K562 (cell line): ENCODE measurements around the gene SDK1. TPM values are rescaled to one million over a fixed set of nuclear protein-coding genes. Genes with fewer than 3 reads are reported as not detected.

Experiments used
- ATAC-seq: fragments of 200-7000 bp; cut with Tn5 transposase; 3 replicates; pipeline ENCODE4 v1.9.1; 2020; ENCODE audit warnings: moderate library complexity
- BruUV-seq: library from RNA; stranded (reverse); fragments of 400-500 nt; replicated peaks from 2 replicates; lab custom pipeline; 2021; lab: Mats Ljungman, UMichigan
- CTCF ChIA-PET: fragments of 300-600 bp; formaldehyde crosslinking; extraction: SDS; loops from one replicate; lab custom pipeline; 2021; ENCODE audit warnings: low intra/inter-chr PET ratio; lab: Yijun Ruan, JAX
- POLR2A ChIA-PET: fragments of 300-600, 350-650 bp; sonication (Branson Sonifier 250); formaldehyde crosslinking; extraction: SDS; loops from one replicate; lab custom pipeline; 2021; ENCODE audit warnings: antibody characterized with exemption, inconsistent platforms; lab: Yijun Ruan, JAX
- DNase-seq, 4 experiments: peaks; one replicate each; pipeline versions ENCODE4 v3.0.0 to v3.0.0-alpha.2; 2011 to 2018; ENCODE audit warnings: low spot score in 3 of 4, mixed read lengths in 3 of 4; ENCODE audit errors: extremely low read depth in 1 of 4
- FAIRE-seq: peaks from 2 replicates; lab custom pipeline; 2011; peaks lifted over from hg19 to GRCh38; lab: Jason Lieb, UNC
- H2AFZ ChIP-seq: 2 replicates; pipeline ENCODE4 v1.6.0; 2011; ENCODE audit warnings: low read depth, low read length, control low read depth, inconsistent platforms
- H3K27ac ChIP-seq: fragments of 200-600 bp; 3 replicates; pipeline ENCODE4 v1.8.0; 2011; ENCODE audit warnings: low read depth, mild to moderate bottlenecking, control low read depth, inconsistent platforms, low read length, moderate library complexity, mixed read lengths; ENCODE audit errors: extremely low read depth
- H3K27me3 ChIP-seq, 2 experiments: fragments of 300-600 bp in 1 of 2; 2 replicates in 1 of 2; 3 replicates in 1 of 2; pipeline versions ENCODE4 v1.6.0 to v1.8.0; 2011; ENCODE audit warnings: inconsistent platforms in 2 of 2, low read length in 2 of 2, mild to moderate bottlenecking in 1 of 2, mixed read lengths in 1 of 2, moderate library complexity in 1 of 2; ENCODE audit not compliant: control insufficient read depth in 2 of 2, insufficient read depth in 2 of 2
- H3K36me3 ChIP-seq: fragments of 300-600 bp; 3 replicates; pipeline ENCODE4 v1.8.0; 2011; ENCODE audit warnings: mild to moderate bottlenecking, low read length, inconsistent platforms; ENCODE audit not compliant: control insufficient read depth, insufficient read depth
- H3K4me1 ChIP-seq, 2 experiments: fragments of 200-600 bp in 1 of 2; replicated peaks in 1 of 2; 2 replicates in 1 of 2; 3 replicates in 1 of 2; pipeline versions ENCODE4 v1.5.1 to v1.8.0; 2011; ENCODE audit warnings: inconsistent platforms in 2 of 2, low read length in 2 of 2, mild to moderate bottlenecking in 1 of 2, mixed read lengths in 1 of 2, moderate library complexity in 1 of 2; ENCODE audit not compliant: control insufficient read depth in 2 of 2, insufficient read depth in 2 of 2
- H3K4me2 ChIP-seq: 2 replicates; pipeline ENCODE4 v1.6.1; 2011; ENCODE audit warnings: low read length, control low read depth, inconsistent platforms, mixed read lengths; ENCODE audit not compliant: insufficient read depth
- H3K4me3 ChIP-seq: fragments of 200-600 bp; sonication (generic), shearing (Covaris generic); 2 replicates; pipeline ENCODE4 v1.5.1; 2016; ENCODE audit warnings: control low read depth, inconsistent platforms
- H3K79me2 ChIP-seq: fragments of 200-600 bp; 3 replicates; pipeline ENCODE4 v1.8.0; 2011; ENCODE audit warnings: low read length, inconsistent platforms; ENCODE audit not compliant: control insufficient read depth, insufficient read depth
- H3K9ac ChIP-seq, 2 experiments: 2 replicates each; pipeline versions ENCODE4 v1.6.0 to v1.6.1; 2011; ENCODE audit warnings: low read depth in 2 of 2, low read length in 2 of 2, control low read depth in 1 of 2, inconsistent platforms in 1 of 2, mild to moderate bottlenecking in 1 of 2, mixed read lengths in 1 of 2; ENCODE audit not compliant: insufficient read depth in 1 of 2
- H3K9me1 ChIP-seq: one replicate; pipeline ENCODE4 v1.6.0; 2011; ENCODE audit warnings: inconsistent platforms, mild to moderate bottlenecking, low read length, moderate library complexity; ENCODE audit not compliant: control insufficient read depth, insufficient read depth
- H3K9me3 ChIP-seq: replicated peaks from 2 replicates; pipeline ENCODE4 v1.5.1; 2011; ENCODE audit warnings: low read depth, low read length, inconsistent platforms; ENCODE audit not compliant: control insufficient read depth, insufficient read depth
- H4K20me1 ChIP-seq: replicated peaks from 2 replicates; pipeline ENCODE4 v1.6.1; 2011; ENCODE audit warnings: low read length, inconsistent platforms, mixed read lengths; ENCODE audit not compliant: control insufficient read depth, insufficient read depth
- FOXJ2 ChIP-seq: fragments of 200-800 bp; sonication (Bioruptor generic); IDR thresholded peaks from 2 replicates; pipeline ENCODE4 v1.6.1; 2016; ENCODE audit warnings: missing genetic modification characterization, missing compliant biosample characterization
- RREB1 ChIP-seq: fragments of 250-450 bp; sonication (Bioruptor Pico); IDR thresholded peaks from 2 replicates; pipeline ENCODE4 v1.4.0; 2020
- STAT6 ChIP-seq: sonication (generic); formaldehyde crosslinking; IDR thresholded peaks from 2 replicates; pipeline ENCODE4 v1.8.1; 2023; ENCODE audit warnings: mild to moderate bottlenecking, missing genetic modification reagents
- ZNF507 ChIP-seq: conservative IDR thresholded peaks from 2 replicates; pipeline ENCODE4 v1.6.1; 2017; ENCODE audit warnings: missing genetic modification characterization, missing compliant biosample characterization
- WGBS: fragments of 100-300 bp; shearing (Covaris generic); methylation state at CpG from one replicate; pipeline ENCODE4 v1.1.6; 2016; ENCODE audit warnings: low coverage, mixed read lengths; ENCODE audit not compliant: insufficient coverage; ENCODE audit errors: missing lambda C conversion rate; 5-methylcytosine and 5-hydroxymethylcytosine counted together
- in situ Hi-C: fragments of 300-500 bp; cut with MboI; formaldehyde crosslinking; loops from 4 replicates; pipeline ENCODE4 v1.15.0; 2018; ENCODE audit warnings: inconsistent platforms, mixed read lengths
- intact Hi-C: fragments of 100-400 bp; cut with micrococcal nuclease; formaldehyde crosslinking; loops from 2 replicates; pipeline ENCODE4 v1.14.2; 2022
- polyA plus RNA-seq, 8 experiments: library from polyadenylated mRNA; depleted of rRNA in 4 of 8; stranded (reverse) in 5 of 8; unstranded in 3 of 8; fragments of >200 nt; fragmentation: Nextera tagmentation in 2 of 8; fragmentation: Illumina TruSeq in 1 of 8; extraction: Ambion mirVana in 2 of 8; extraction: Trizol in 1 of 8; gene quantifications; 2 replicates each; pipeline versions ENCODE4 v1.2.1 to v1.2.3, GENCODE V29; 2011 to 2014; ENCODE audit warnings: inconsistent platforms in 1 of 8, missing spikeins in 1 of 8
- total RNA-seq, 7 experiments: library from RNA; depleted of rRNA in 6 of 7; stranded (reverse); fragments of >200 nt in 6 of 7; fragmentation: Illumina TruSeq in 2 of 7; extraction: Trizol in 2 of 7; gene quantifications; 2 replicates each; pipeline versions ENCODE4 v1.2.1 to v1.2.3, GENCODE V29; 2011 to 2021; ENCODE audit warnings: low replicate concordance in 1 of 7
- TF ChIP-seq, protein P1 (sequence below): sonication (generic); formaldehyde crosslinking; IDR thresholded peaks from 2 replicates; pipeline ENCODE4 v1.8.0; 2022; ENCODE audit warnings: mild to moderate bottlenecking, missing genetic modification reagents

SDK1 gene
- total and polyA plus RNA-seq, 9 of the 15 experiments (the other 6 are each of a cell fraction or from before 2014, with no cell fraction given), result 0.16 TPM; not detected in 8

DNA sequence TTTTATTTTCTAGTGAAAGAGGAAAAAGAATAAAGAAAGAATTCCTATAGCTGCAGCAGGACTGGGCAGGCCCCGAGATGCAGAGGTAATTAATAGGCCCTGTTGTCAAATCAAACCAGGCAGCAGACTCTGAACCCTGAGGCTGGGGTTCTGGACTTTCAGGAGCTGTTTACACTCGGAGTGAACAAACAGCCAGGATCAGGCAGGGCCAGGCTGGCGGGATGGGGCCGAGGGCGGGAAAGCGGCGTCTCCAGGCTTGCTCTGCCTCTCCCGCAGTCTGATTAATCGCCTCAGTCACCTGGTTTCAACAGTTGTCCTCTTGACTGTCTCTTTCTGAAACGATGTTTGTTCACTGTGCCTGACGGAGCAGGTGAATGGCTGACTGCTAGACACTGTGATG is 705.6 kb downstream of the SDK1 start (continued):
- no peak for TF ChIP-seq STAT6 (CRISPR knock-in tag)

GRCh38 chr7:4009211-4010060 is 708.4 kb downstream of the SDK1 start:
- WGBS, result 3% methylated on average over 14 of the region's 16 CpGs
- BruUV-seq, result no TSS peak
- ATAC-seq (no peak), DNase-seq (no peak), FAIRE-seq (no peak)
- Histone ChIP-seq H3K4me2 (no peak overlapping the region), H3K4me3 (no peak overlapping the region), H3K9ac (no peak overlapping the region), H3K27ac (no peak overlapping the region), H3K4me1 (no peaks in the 10 kb centered on the region), H3K36me3 (no peaks in the 10 kb centered on the region), H4K20me1 (no peaks in the 10 kb centered on the region), H3K9me3 (no peaks in the 10 kb centered on the region), H2AFZ (no peak overlapping the region), H3K9me1 (no peaks in the 10 kb centered on the region), H3K27me3 (peaks cover 34 to 62% of the 10 kb centered on the region in 2 experiments; a peak in 4 of 5 replicates), H3K79me2 (no peaks in the 10 kb centered on the region)
- ChIA-PET CTCF (no interaction called here), POLR2A (no interaction called here)
- in situ Hi-C loops, result no loop called here
- intact Hi-C loops, result no loop called here
- TF ChIP-seq FOXJ2 (tag) (no peak), ZNF507 (tag) (no peak), RREB1 (no peak)
- TF ChIP-seq, protein P1, sequence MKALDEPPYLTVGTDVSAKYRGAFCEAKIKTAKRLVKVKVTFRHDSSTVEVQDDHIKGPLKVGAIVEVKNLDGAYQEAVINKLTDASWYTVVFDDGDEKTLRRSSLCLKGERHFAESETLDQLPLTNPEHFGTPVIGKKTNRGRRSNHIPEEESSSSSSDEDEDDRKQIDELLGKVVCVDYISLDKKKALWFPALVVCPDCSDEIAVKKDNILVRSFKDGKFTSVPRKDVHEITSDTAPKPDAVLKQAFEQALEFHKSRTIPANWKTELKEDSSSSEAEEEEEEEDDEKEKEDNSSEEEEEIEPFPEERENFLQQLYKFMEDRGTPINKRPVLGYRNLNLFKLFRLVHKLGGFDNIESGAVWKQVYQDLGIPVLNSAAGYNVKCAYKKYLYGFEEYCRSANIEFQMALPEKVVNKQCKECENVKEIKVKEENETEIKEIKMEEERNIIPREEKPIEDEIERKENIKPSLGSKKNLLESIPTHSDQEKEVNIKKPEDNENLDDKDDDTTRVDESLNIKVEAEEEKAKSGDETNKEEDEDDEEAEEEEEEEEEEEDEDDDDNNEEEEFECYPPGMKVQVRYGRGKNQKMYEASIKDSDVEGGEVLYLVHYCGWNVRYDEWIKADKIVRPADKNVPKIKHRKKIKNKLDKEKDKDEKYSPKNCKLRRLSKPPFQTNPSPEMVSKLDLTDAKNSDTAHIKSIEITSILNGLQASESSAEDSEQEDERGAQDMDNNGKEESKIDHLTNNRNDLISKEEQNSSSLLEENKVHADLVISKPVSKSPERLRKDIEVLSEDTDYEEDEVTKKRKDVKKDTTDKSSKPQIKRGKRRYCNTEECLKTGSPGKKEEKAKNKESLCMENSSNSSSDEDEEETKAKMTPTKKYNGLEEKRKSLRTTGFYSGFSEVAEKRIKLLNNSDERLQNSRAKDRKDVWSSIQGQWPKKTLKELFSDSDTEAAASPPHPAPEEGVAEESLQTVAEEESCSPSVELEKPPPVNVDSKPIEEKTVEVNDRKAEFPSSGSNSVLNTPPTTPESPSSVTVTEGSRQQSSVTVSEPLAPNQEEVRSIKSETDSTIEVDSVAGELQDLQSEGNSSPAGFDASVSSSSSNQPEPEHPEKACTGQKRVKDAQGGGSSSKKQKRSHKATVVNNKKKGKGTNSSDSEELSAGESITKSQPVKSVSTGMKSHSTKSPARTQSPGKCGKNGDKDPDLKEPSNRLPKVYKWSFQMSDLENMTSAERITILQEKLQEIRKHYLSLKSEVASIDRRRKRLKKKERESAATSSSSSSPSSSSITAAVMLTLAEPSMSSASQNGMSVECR, result no peak
